Renal pelvis (tissue), 4 donors: ENCODE results near the gene AFAP1L2. TPM values are rescaled to one million over a fixed set of nuclear protein-coding genes. Genes with fewer than 3 reads are reported as not detected.

Experiments used
- DNase-seq: peaks from one replicate; pipeline ENCODE4 v3.0.0-alpha.2; 2013
- polyA plus RNA-seq, 3 donors: library from polyadenylated mRNA; unstranded; fragments of 120-200 nt; gene quantifications; one replicate each; pipeline ENCODE4 v1.2.1, GENCODE V29; 2013; ENCODE audit not compliant: insufficient read length in 3 of 3

AFAP1L2 gene
- polyA plus RNA-seq, 3 donors = 40.1 to 45.6 (median 42.1) TPM

GRCh38 chr10:114291516-114291915 lies 112.8 kb downstream of the AFAP1L2 start:
- DNase-seq = no peak

- DNase-seq = no peak
Measured at GRCh38 chr10:114291076-114291475, 113.2 kb downstream of the AFAP1L2 start.

- no peak for DNase-seq
Measured at GRCh38 chr10:114290038-114290437, 114.3 kb downstream of the AFAP1L2 start.

GRCh38 chr10:114289096-114289436 lies 115.2 kb downstream of the AFAP1L2 start:
- DNase-seq = no peak

GRCh38 chr10:114288424-114289095 lies 115.7 kb downstream of the AFAP1L2 start:
- DNase-seq = no peak

DNA sequence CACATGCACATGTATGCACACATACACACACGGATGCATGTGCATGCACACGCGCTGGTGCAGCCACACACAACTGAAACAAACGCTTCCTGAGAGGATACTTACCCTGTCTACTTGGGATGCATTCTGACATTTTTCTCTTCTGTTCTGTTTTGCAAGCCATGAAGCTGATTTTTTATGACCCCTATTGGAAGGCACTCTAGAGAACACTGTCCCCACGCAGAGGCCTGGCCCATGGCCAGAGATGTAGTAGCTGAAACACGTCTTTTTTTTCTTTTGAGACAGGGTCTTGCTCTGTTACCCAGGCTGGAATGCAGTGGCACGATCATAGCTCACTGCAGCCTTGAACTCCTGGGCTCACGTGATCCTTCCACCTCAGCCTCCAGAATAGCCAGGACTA lies 117.4 kb downstream of the AFAP1L2 start:
- no peak for DNase-seq

DNA sequence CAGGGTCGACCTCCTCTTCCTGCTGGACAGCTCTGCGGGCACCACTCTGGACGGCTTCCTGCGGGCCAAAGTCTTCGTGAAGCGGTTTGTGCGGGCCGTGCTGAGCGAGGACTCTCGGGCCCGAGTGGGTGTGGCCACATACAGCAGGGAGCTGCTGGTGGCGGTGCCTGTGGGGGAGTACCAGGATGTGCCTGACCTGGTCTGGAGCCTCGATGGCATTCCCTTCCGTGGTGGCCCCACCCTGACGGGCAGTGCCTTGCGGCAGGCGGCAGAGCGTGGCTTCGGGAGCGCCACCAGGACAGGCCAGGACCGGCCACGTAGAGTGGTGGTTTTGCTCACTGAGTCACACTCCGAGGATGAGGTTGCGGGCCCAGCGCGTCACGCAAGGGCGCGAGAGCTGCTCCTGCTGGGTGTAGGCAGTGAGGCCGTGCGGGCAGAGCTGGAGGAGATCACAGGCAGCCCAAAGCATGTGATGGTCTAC lies 118.3 kb downstream of the AFAP1L2 start:
- DNase-seq = no peak

DNA sequence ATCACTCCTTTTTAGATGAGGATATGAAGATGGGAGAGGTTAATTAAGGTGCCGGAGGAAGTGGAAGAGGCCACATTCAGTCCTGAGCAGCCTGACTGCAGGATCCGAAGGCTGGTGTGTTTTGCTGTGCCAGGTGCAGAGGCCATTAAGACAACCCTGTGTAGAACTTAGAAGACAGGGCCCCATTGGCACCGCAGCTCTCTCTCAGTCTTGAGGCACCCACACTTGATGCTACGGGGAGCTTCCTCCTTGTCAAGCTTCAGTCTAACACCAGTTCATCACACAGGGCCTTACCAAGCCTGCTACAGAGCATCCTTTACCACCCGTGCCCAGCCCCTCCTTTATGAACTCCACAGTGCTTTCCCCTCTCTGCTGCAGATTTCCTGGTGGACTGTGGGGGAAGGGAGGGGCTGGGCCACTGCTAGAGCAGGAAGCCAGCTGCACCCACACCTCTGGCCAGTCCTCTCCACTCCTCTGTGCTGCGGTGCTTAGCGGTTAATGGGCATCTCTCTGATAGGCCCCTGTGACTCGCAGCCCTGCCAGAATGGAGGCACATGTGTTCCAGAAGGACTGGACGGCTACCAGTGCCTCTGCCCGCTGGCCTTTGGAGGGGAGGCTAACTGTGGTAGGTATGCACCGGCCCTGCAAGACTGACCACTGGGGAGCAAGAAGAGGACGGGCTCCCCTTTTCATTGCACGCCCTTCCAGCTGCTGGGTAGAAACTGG lies 119.8 kb downstream of the AFAP1L2 start:
- no peak for DNase-seq

- no peak for DNase-seq
Measured at GRCh38 chr10:114283535-114284234, 120.6 kb downstream of the AFAP1L2 start.

GRCh38 chr10:114283091-114283490 lies 121.2 kb downstream of the AFAP1L2 start:
- DNase-seq = no peak

DNA sequence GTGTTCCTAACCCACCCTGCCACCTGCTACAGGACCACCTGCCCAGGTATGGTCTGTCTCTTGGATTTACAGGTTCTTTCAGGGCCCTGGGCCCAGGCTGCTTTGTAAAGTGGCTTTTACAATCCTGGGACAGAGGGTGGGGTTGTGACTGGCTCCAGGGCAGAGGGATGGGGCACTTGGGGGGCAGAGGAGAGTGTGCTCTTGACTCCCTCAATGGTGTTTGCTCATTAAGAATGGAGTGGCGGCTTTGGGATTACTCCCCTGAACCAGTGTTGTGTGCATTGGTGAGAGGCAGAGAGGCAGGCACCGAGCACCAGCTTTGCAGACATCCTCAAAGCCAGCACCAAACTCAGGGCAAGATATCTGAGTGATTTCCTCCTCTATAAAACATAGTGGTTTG lies 121.8 kb downstream of the AFAP1L2 start:
- DNase-seq = no peak

DNA sequence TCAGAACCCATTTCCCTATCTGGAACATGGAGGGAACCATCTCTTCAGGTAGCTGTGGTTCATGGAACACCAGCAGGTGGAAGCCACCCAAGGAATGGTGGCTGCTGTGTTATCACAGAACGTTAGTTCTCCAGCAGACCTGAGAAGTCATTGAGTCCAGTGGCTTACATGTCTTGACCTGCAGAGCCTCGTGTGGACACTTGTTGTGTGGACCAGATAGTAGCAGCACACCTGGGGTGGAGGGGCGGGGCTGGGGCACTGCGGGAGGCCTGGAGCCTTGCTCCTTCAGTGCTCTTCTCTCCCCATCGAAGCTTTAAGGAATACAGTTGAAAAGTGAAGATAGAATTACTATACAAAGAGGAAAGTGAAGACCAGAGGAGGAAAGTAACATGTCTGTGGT lies 122.8 kb downstream of the AFAP1L2 start:
- DNase-seq = no peak

DNA sequence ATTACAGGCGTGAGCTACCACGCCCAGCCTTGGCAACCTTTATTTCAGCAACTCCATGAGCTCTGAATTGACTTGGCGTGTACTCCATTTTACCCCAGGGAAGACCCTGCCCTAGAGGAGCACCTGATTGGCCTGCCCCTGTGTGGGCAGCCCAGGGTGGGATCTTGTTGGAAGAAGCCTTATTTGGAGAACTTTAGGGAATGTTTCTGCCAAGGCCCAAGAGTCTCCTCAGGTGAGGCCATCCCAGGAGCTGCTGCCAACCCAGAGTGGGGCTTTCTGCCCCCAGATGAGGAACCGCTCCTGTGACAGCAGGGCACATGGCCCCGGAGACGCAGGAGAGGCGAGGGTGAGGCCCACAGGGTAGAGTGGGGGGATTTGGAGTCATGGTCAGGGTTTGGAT lies 123.3 kb downstream of the AFAP1L2 start:
- no peak for DNase-seq

GRCh38 chr10:114279901-114280644 lies 124.2 kb downstream of the AFAP1L2 start:
- DNase-seq = no peak

- no peak for DNase-seq
Measured at GRCh38 chr10:114279289-114279688, 125.0 kb downstream of the AFAP1L2 start.

GRCh38 chr10:114278884-114279191 lies 125.5 kb downstream of the AFAP1L2 start:
- no peak for DNase-seq

- no peak for DNase-seq
Measured at GRCh38 chr10:114278140-114278883, 126.0 kb downstream of the AFAP1L2 start.

GRCh38 chr10:114276671-114277070 lies 127.6 kb downstream of the AFAP1L2 start:
- no peak for DNase-seq

DNA sequence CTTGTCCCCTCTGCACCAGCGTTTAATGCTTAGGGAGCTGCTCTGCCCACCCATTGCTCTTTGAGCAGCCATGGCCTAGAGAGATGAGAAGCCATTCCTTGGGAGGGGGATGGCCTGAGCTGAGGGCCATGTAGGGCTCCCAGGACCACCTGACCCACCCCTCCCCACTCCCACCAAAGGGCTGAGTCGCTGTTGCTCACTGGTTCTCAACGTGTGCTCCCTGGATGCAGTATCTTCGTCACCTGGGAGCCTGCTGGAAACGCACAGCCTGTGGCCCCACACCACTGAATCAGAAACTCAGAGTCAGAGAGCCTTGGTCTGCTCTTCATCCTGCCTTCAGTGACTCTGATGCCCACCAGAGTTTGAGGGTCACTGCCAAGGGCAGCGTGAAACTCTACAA lies 128.2 kb downstream of the AFAP1L2 start:
- DNase-seq = no peak

DNA sequence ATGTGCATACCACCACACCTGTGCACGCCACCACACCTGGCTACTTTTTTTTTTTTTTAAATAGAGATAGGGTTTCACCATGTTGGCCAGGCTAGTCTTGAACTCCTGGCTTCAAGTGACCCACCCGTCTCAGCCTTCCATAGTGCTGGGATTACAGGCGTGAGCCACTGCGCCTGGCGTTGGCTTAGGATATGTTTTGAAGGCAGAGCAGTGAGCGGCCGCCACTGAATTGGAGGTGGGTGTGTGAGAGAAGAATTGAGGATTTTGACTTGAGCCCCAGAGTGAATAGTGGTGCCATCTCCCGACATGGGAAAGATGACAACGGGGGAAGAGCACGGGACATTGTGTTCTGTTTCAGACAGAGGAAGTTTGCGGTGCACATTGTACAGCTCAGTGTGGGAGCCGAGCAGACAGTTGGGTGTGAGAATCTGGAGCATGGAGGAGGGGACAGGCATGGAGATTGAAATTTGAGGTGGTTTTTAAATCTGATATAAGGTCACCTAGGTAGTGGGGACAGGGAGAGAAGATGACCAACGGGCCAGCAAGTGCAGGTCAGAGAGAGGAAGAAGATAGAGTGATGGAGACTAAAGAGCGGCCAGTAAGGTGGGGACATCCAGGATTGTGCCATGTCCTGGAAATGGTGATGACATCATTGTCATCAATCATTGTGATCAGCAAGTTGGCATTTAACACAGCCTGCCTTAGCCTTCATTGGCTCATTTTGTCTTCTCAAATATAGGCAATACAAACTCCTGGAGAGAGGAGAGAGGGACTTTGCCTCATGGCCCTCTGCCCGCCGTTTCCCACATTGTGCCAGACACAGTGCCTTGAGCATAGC lies 129.5 kb downstream of the AFAP1L2 start:
- DNase-seq = no peak

DNA sequence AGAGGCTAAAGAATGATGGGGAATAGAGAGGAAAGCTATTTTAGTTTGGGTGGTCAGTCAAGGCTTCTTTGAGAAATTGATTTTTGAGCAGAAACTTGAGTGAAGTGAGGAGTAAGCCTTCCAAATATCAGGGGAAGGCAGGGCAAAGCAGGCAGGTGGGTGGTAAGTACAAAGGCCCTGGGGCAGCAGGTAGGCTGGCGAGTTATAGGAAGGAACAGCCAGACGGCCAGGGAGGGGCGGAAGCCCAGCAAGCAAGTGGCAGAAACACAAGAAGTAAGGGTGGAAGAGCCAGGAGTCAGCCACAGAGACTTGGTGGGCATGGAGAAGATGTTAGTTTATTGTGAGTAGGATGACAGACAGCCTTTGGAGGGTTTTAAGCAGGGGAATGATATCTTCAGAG lies 130.4 kb downstream of the AFAP1L2 start:
- no peak for DNase-seq
